Loucy (cell line): Measurements from ENCODE around the gene ARHGEF33.

Source experiments
- CTCF ChIP-seq: fragments of 200-600 bp; sonication (generic); conservative IDR thresholded peaks from 2 replicates; pipeline ENCODE4 v1.5.1; 2014; ENCODE audit warnings: mild to moderate bottlenecking, antibody characterized with exemption, low read length
- EZH2phosphoT487 ChIP-seq: fragments of 200-600 bp; IDR thresholded peaks from 2 replicates; pipeline ENCODE4 v1.6.1; 2018; ENCODE audit warnings: antibody characterized with exemption, mild to moderate bottlenecking, moderate library complexity, borderline replicate concordance

- TF ChIP-seq CTCF, result no peak
- TF ChIP-seq EZH2phosphoT487, result no peak
Measured at GRCh38 chr2:38973266-38973665, 83.6 kb downstream of the ARHGEF33 start.
